ENCODE measurements around the gene MDM2.
"Not testable (repeated sequence)": the region's sequence is repeated elsewhere in the genome, so short reads cannot be mapped to it uniquely, and the experiment has no call there.

Gene MDM2

DNA sequence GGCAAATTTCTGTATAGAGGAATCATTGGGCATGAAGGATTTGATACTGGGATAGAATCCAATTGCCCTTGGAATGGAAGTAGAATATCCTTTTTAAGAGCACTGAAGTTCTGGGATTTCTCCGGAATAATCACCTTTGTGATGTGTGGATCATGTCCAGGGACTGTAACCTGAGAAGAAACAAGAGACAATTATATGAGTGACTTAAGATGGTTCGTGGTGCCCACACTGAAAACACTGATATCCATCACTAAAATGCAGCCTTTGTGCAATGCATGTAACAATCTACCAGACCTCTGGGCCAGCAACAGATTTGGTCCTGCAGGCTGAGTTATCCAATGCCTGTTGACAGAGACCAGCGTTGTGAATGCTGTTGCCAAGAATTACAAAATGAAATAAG is 48.5 kb downstream of the MDM2 start:
- H3K4me3 ChIP-seq (ENCODE audit: low read length): no peak overlapping the region
- no peak for DNase-seq (ENCODE audit: low read depth)
- TF ChIP-seq, protein P1, sequence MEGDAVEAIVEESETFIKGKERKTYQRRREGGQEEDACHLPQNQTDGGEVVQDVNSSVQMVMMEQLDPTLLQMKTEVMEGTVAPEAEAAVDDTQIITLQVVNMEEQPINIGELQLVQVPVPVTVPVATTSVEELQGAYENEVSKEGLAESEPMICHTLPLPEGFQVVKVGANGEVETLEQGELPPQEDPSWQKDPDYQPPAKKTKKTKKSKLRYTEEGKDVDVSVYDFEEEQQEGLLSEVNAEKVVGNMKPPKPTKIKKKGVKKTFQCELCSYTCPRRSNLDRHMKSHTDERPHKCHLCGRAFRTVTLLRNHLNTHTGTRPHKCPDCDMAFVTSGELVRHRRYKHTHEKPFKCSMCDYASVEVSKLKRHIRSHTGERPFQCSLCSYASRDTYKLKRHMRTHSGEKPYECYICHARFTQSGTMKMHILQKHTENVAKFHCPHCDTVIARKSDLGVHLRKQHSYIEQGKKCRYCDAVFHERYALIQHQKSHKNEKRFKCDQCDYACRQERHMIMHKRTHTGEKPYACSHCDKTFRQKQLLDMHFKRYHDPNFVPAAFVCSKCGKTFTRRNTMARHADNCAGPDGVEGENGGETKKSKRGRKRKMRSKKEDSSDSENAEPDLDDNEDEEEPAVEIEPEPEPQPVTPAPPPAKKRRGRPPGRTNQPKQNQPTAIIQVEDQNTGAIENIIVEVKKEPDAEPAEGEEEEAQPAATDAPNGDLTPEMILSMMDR (conservative IDR thresholded peaks at IDR 0.05; ENCODE audit: low read depth, low read length): no peak

DNA sequence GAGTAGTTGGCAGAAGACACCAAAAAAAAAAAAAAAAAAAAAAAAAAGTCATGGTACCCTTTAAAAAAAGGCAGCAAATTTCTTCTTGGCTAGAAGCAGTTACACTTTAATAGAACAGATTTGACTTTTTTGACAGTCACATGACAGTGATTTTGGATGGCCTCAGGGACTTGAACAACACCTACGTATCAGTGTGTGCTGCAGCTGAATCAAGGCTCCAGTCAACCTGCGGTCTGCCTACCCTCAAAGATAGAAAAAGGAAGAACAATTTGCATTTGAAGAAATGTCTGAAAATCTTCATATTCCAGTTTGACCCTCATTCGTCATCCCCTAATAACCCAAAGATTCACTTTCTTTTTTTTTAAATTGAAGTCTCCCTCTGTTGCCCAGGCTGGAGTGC is 53.9 kb downstream of the MDM2 start:
- TF ChIP-seq, protein P1 (conservative IDR thresholded peaks at IDR 0.05; ENCODE audit: low read depth, low read length): no peak
- DNase-seq (ENCODE audit: low read depth): no peak
- H3K4me3 ChIP-seq (ENCODE audit: low read length): no peak overlapping the region

DNA sequence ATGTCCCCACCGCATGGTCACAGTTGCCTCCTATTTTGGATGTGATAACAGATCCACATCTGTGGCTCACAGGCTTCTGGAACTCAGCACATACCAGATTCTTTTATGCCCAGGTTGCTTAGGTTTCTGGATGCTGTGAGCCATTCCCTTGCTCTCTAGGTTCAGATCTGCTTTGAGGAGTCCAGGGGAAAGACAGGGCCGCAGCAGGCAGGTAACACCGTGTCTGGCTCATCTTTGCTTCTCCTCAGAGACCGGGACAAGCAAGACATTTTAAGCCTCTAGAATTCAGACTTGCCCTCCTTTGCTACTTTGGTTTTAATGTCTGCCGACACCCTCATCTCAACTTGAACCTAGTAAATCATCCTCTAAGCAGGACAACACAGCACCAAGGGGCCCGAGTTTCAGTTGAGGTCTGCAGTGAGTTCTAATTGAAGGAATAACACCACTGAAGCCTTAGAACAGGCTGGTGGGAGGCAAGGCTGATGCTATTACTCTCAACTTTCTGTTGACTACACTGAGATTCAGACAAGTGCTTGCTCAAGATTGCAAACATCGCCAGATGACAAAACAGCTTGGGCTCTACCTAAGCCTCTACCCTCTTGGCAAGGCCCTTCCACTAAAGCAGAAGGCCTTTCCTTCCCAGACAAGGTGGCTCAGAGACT is 55.3 kb downstream of the MDM2 start:
- TF ChIP-seq, protein P1 (conservative IDR thresholded peaks at IDR 0.05; ENCODE audit: low read depth, low read length): no peak

DNA sequence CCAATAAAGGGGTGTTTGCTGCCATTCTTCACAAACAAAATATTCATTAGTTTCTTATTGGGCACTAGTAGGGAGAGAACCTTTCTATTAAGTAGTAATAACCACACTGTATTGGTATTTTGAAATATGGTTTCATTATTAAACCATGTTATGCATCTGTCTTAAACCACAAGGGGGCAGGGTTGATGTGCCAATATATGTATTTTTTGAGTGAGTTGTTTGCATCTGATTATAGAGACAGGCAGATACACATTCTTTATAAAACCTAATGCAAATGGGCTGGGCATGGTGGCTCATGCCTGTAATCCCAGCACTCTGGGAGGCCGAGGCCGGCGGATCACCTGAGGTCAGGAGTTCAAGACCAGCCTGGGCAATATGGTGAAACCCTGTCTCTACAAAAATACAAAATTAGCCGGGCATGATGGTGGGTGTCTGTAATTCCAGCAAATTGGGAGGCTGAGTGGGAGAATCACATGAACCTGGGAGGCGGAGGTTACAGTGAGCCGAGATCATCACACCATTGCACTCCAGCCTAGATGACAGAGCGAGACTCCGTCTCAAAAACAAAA is 56.0 kb downstream of the MDM2 start:
- DNase-seq (ENCODE audit: low read depth): peak; percentile 26
- H3K4me3 ChIP-seq (ENCODE audit: low read length): not testable (repeated sequence)
- TF ChIP-seq, protein P1 (conservative IDR thresholded peaks at IDR 0.05; ENCODE audit: low read depth, low read length): peak; percentile 63

More for the DNA sequence above, 55.3 kb downstream of the MDM2 start:
- no peak for DNase-seq (ENCODE audit: low read depth)
- H3K4me3 ChIP-seq (ENCODE audit: low read length): no peak overlapping the region

DNA sequence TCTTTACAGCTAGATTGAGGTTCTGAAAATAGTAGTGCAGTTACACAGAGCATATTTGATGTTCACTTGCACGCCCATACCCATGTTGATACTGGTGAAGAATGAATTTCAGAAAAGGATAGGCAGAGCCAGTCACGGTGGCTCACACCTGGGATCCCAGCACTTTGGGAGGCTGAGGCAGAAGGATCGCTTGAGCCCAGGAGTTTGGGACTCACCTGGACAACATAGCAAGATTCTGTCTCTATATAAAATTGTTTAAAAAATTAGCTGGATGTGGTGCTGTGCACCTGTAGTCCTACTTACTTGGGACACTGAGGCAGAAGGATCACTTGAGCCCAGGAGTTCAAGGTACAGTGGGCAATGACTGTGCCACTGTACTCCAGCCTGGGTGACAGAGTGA is 56.6 kb downstream of the MDM2 start:
- TF ChIP-seq, protein P1 (conservative IDR thresholded peaks at IDR 0.05; ENCODE audit: low read depth, low read length): no peak
- DNase-seq (ENCODE audit: low read depth): no peak
- no peak overlapping the region for H3K4me3 ChIP-seq (ENCODE audit: low read length)

DNA sequence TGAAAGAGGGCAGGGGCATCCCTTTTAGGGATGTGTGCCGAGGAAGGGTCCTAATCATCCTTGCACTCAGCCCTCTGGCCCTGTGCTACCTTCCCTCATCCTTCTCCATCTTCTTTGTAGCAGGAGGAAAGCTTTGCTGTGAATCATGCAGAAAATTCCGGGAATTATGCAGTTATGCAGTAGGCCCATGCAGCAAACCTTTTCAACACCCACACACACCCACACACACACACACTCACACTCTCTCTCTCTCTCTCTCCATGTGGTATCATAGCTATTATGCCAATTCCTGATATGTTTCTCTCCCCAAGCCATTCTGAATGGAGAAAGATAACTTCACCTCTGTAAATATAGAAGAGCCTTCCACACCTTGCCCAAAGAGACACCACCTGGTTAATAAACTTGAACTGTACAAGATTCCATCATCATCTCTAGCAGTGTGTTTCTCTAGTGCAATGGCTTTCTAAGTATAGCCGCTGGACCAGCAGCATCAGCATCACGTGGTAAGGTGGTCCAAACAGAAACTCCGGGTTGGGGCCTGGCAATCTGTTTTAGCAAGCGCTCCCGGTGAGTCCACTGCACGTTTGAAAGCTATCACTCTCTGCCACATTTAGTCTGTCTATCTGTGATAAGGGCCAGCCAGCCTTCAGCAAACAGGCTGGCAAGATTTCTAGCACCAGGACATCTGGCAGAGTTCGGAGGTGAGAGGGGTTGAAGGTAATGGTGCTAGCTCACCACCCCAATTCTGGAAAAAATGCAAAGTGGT is 57.6 kb downstream of the MDM2 start:
- TF ChIP-seq, protein P1 (conservative IDR thresholded peaks at IDR 0.05; ENCODE audit: low read depth, low read length): no peak
- H3K4me3 ChIP-seq (ENCODE audit: low read length): no peak overlapping the region
- DNase-seq (ENCODE audit: low read depth): no peak
